Thyroid gland (tissue), 4 donors: Measurements from ENCODE around the gene LCE1F. TPM values are rescaled to one million over a fixed set of nuclear protein-coding genes. Genes with fewer than 3 reads are reported as not detected.

Experiments
- DNase-seq, 2 donors: peaks; one replicate each; pipeline ENCODE4 v3.0.0-alpha.2; 2019
- H3K27ac ChIP-seq, 3 donors: fragments of 200-600 bp; sonication (generic); 1 replicate in 2 of 3; 2 replicates in 1 of 3; pipeline ENCODE4 v1.5.1; 2016 to 2019; ENCODE audit warnings: mild to moderate bottlenecking in 1 of 3, moderate library complexity in 1 of 3
- H3K27me3 ChIP-seq: fragments of 200-600 bp; sonication (generic); one replicate; pipeline ENCODE4 v1.5.1; 2019
- H3K36me3 ChIP-seq, 2 donors: fragments of 200-600 bp; sonication (generic); one replicate each; pipeline ENCODE4 v1.5.1; 2016 to 2019
- H3K4me1 ChIP-seq, 2 donors: fragments of 200-600 bp; sonication (generic); one replicate each; pipeline ENCODE4 v1.5.1; 2017 to 2019
- H3K4me3 ChIP-seq, 3 donors: fragments of 200-600 bp; sonication (generic); replicated peaks in 1 of 3; 1 replicate in 2 of 3; 2 replicates in 1 of 3; pipeline ENCODE4 v1.5.1; 2016; ENCODE audit warnings: mild to moderate bottlenecking in 1 of 3
- H3K9me3 ChIP-seq: fragments of 200-600 bp; sonication (generic); one replicate; pipeline ENCODE4 v1.5.1; 2017
- POLR2A ChIP-seq, 2 donors: fragments of 450-650 bp; IDR thresholded peaks; one replicate each; pipeline ENCODE4 v1.6.1; 2017; ENCODE audit warnings: antibody characterized with exemption in 2 of 2, mild to moderate bottlenecking in 2 of 2, moderate library complexity in 1 of 2
- WGBS, 2 donors: methylation state at CpG; one replicate each; pipeline ENCODE4 v1.1.5; 2017; 5-methylcytosine and 5-hydroxymethylcytosine counted together
- intact Hi-C: fragments of 100-400 bp; cut with DNase I; formaldehyde crosslinking; loops from one replicate; pipeline ENCODE4 v1.15.1; 2023
- total RNA-seq, 4 donors: library from RNA; depleted of rRNA; stranded (reverse); fragments of >200 nt; gene quantifications; one replicate each; pipeline ENCODE4 v1.2.3, GENCODE V29; 2016
- TF ChIP-seq, protein P1 (sequence below), 6 experiments: fragments of 200-600 bp in 3 of 6; fragments of 450-650 bp in 3 of 6; sonication (generic) in 3 of 6; IDR thresholded peaks; one replicate each; pipeline ENCODE4 v1.5.1; 2016 to 2019; ENCODE audit warnings: antibody characterized with exemption in 6 of 6, mild to moderate bottlenecking in 2 of 6, inconsistent platforms in 1 of 6, moderate library complexity in 1 of 6

Gene LCE1F, protein sequence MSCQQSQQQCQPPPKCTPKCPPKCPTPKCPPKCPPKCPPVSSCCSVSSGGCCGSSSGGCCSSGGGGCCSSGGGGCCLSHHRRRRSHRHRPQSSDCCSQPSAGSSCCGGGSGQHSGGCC
- not detected for total RNA-seq

- TF ChIP-seq POLR2A (IDR thresholded peaks at IDR 0.05), result no peak
- TF ChIP-seq, protein P1, sequence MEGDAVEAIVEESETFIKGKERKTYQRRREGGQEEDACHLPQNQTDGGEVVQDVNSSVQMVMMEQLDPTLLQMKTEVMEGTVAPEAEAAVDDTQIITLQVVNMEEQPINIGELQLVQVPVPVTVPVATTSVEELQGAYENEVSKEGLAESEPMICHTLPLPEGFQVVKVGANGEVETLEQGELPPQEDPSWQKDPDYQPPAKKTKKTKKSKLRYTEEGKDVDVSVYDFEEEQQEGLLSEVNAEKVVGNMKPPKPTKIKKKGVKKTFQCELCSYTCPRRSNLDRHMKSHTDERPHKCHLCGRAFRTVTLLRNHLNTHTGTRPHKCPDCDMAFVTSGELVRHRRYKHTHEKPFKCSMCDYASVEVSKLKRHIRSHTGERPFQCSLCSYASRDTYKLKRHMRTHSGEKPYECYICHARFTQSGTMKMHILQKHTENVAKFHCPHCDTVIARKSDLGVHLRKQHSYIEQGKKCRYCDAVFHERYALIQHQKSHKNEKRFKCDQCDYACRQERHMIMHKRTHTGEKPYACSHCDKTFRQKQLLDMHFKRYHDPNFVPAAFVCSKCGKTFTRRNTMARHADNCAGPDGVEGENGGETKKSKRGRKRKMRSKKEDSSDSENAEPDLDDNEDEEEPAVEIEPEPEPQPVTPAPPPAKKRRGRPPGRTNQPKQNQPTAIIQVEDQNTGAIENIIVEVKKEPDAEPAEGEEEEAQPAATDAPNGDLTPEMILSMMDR (IDR thresholded peaks at IDR 0.05), result no peak
- intact Hi-C loops, result no loop called here
- Histone ChIP-seq H3K4me3 (no peak within 1 kb of the TSS), H3K4me1 (no peaks in the 10 kb centered on the region), H3K9me3 (no peaks in the 10 kb centered on the region), H3K27me3 (no peaks in the 10 kb centered on the region), H3K27ac (no peak within 1 kb of the TSS), H3K36me3 (no peaks in the 10 kb centered on the region)
- no peak for DNase-seq
- WGBS, 2 donors, result 75 to 76% methylated on average over 6 of the region's 6 CpGs
These were observed at the start of gene LCE1F for GRCh38 chr1:152774875-152775274. Gene LCE1F, plus strand, starts transcription at chr1:152775140. Its CDS starts 1,232 bp downstream, at chr1:152776372.

DNA sequence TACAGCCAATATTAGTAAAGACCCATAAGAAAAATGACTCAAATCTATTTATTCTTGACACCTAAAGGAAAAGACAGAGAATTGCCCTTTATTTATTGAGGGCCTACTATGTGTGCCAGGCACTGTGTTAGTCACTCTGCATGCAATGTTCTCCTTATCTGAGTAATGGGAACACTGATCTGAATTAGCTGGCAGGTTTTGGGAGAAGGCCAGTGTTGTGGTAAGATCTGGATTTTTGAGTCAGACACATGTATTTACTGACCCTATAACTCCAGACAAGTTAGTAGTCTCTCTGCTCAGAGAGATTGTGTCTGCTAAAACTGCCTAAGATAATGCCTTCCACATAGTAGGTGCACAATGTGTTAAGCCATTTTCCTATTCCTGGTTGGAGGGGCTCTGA, 49.7 kb upstream of the LCE1F start:
- intact Hi-C loops, result no loop called here

DNA sequence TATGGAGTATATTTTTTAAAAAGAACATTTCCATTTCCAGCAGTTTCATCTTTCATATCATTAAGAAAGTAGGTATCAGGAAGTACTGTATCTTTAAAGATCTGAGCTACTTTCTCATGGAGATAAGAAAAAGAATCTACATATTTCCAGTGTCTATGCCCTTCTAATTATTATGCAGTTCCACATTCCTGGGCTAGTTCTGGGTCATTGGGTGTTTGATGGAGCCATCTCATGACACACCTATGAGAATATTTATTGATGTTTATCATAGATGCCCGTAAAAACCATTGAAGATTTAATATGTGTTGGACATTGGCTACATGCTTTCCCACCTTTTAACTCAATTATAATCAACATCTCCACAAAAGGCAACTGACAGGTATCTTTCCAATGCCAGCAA, 46.0 kb upstream of the LCE1F start:
- no peak overlapping the region for H3K27ac ChIP-seq
- no peak for DNase-seq
- H3K9me3 ChIP-seq, result no peaks in the 10 kb centered on the region
- no peak for TF ChIP-seq POLR2A (IDR thresholded peaks at IDR 0.05)
- TF ChIP-seq, protein P1 (IDR thresholded peaks at IDR 0.05), result no peak
- no peaks in the 10 kb centered on the region for H3K4me1 ChIP-seq
- intact Hi-C loops, result no loop called here
- no peaks in the 10 kb centered on the region for H3K27me3 ChIP-seq
- 75 to 92% methylated on average over 1 of the region's 1 CpG for WGBS, 2 donors
- no peak overlapping the region for H3K4me3 ChIP-seq
- no peaks in the 10 kb centered on the region for H3K36me3 ChIP-seq

More for the DNA sequence above, 49.7 kb upstream of the LCE1F start:
- Histone ChIP-seq H3K4me3 (no peak overlapping the region), H3K9me3 (no peaks in the 10 kb centered on the region), H3K4me1 (no peaks in the 10 kb centered on the region), H3K27ac (no peak overlapping the region), H3K27me3 (no peaks in the 10 kb centered on the region), H3K36me3 (no peaks in the 10 kb centered on the region)
- TF ChIP-seq, protein P1 (IDR thresholded peaks at IDR 0.05), result no peak
- TF ChIP-seq POLR2A (IDR thresholded peaks at IDR 0.05), result no peak
- no peak for DNase-seq

DNA sequence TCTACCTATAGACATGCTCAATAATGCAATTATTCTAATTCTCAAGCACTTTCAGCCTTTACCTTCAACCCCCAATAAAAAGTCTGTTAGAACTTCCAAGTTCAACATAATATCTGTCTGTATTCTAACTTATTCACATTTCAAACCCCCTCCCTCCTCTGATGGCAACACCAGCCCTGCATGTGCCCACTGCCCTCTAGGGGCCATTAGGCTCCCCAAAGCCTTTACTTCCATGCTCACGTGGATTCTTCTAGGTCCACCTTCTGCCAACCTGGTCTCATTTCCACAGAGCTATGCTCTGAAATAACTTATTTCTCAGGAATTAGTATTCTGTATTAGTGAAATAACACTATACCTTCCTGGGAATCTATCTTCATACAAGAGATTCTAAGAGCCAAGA, 39.3 kb upstream of the LCE1F start:
- intact Hi-C loops, result no loop called here
- TF ChIP-seq, protein P1 (IDR thresholded peaks at IDR 0.05), result no peak
- TF ChIP-seq POLR2A (IDR thresholded peaks at IDR 0.05), result no peak
- Histone ChIP-seq H3K27ac (no peak overlapping the region), H3K4me1 (no peaks in the 10 kb centered on the region), H3K36me3 (no peaks in the 10 kb centered on the region), H3K4me3 (no peak overlapping the region), H3K27me3 (no peaks in the 10 kb centered on the region), H3K9me3 (no peaks in the 10 kb centered on the region)
- WGBS, 2 donors, result 20 to 32% methylated on average over 1 of the region's 1 CpG
- DNase-seq, result no peak

DNA sequence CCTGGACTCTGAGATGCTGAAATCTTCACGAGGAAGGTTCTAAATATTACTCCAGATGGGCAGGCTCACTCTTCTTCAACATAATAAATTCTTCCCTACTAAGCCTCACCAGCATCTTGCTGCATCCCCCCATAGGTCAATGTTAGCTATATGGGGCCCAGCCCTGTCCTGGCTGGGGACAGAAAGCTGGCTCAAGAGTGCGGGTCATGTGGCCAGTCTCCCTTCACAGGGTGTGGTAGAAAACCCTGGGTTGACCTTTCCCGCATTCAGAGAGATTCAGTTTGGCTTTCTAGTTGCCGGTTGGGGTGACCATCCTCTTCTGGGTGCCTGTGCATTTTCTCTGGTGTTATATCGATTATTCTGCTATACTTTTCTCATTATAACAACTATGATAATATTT, 36.9 kb upstream of the LCE1F start:
- no peaks in the 10 kb centered on the region for H3K9me3 ChIP-seq
- intact Hi-C loops, result no loop called here
- no peak overlapping the region for H3K27ac ChIP-seq
- TF ChIP-seq POLR2A (IDR thresholded peaks at IDR 0.05), result no peak
- TF ChIP-seq, protein P1 (IDR thresholded peaks at IDR 0.05), result no peak
- WGBS, 2 donors, result 84 to 89% methylated on average over 5 of the region's 5 CpGs
- H3K36me3 ChIP-seq, result no peaks in the 10 kb centered on the region
- H3K27me3 ChIP-seq, result no peaks in the 10 kb centered on the region
- no peaks in the 10 kb centered on the region for H3K4me1 ChIP-seq
- H3K4me3 ChIP-seq, result no peak overlapping the region
- no peak for DNase-seq
